Activated CD4-positive, alpha-beta T cell treated with anti-CD3 and anti-CD28 coated beads, Interleukin-2, amount 10 ng/mL, durations not matched to agents 7 days and 5 days (primary cell): ENCODE results near the gene DZANK1. TPM values are rescaled to one million over a fixed set of nuclear protein-coding genes. Genes with fewer than 3 reads are reported as not detected.
A peak's percentile ranks its signal among the peaks of the same experiment; 100 is the strongest.

Source experiments
- CTCF ChIA-PET: fragments of 350-600 bp; sonication (Branson Sonifier 250); formaldehyde crosslinking; loops from one replicate; lab custom pipeline; 2021; ENCODE audit warnings: antibody characterized with exemption; lab: Charles Lee
- POLR2A ChIA-PET: fragments of 350-600 bp; sonication (Branson Sonifier 250); formaldehyde crosslinking; loops from one replicate; lab custom pipeline; 2021; ENCODE audit warnings: antibody characterized with exemption; lab: Charles Lee
- DNase-seq: peaks from one replicate; pipeline ENCODE4 v3.0.0-alpha.2; 2020
- H3K27ac Mint-ChIP-seq: one replicate; pipeline ENCODE4 v1.8.0; 2021; ENCODE audit warnings: mild to moderate bottlenecking, moderate library complexity, mixed read lengths
- H3K27me3 Mint-ChIP-seq: one replicate; pipeline ENCODE4 v1.8.0; 2021; ENCODE audit warnings: mixed read lengths
- H3K36me3 Mint-ChIP-seq: one replicate; pipeline ENCODE4 v1.8.0; 2021; ENCODE audit warnings: low read depth, mixed read lengths
- H3K4me1 Mint-ChIP-seq: one replicate; pipeline ENCODE4 v1.8.0; 2021; ENCODE audit warnings: mixed read lengths
- H3K4me3 Mint-ChIP-seq: one replicate; pipeline ENCODE4 v1.8.0; 2021; ENCODE audit warnings: mild to moderate bottlenecking, moderate library complexity, mixed read lengths
- H3K9me3 Mint-ChIP-seq: one replicate; pipeline ENCODE4 v1.8.0; 2021; ENCODE audit warnings: mixed read lengths
- total RNA-seq, 2 experiments: library from RNA; stranded (reverse); gene quantifications; one replicate each; pipeline ENCODE4 v1.2.3, GENCODE V29; 2021

The DZANK1 gene
- total RNA-seq, 2 experiments from 2014 or later: 1.6 to 1.7 TPM

DNA sequence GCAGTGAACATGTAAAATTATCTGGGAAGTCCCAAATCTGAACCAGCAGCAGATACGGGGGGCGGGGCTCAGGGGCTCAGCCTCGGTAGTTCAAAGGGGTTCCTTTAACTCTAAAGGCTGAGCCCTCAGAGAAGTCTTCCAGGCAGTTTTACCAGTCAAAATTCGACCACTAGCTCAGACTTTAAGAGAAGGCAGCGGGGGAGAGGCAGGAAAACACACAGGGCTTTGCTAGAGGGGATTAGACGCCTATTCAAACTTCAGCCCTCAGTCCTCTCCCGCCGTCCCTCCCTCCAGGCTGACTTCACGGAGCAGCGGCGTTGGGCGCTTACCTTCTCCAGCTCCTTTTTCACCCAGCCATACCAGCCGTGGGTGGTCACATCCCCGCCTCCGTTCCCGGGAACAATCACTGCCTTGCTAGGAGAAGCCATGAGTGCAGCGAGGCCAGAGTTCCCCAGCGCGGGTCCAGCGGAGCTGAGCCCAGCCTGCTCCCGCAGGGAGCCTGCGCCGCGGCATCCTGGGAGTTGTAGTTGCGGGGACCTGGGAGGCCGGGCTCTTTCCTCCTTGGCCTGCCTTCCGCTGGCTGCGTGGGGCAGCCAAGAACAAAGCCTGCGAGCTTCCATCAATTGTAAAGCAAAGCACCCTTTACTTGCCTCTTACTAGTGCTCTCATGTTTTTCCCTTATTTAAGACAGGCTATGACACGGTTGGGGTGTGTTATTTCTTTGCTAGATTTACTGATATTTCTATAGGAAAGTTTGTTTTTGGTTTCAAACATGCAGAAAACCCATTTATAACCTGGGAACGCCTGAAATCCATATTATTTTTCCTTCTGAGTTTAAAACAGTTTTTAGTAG, 30.1 kb upstream of the DZANK1 start, which contains the start of gene RBBP9:
Gene RBBP9 (minus strand): TSS at position 486 of the 853 bp plus-strand sequence. CDS start 58 bp downstream, at position 428.
- ChIA-PET CTCF (interaction anchor here (0.8 to 3.9 kb wide), 10 partner anchors 10 to 32 kb away, joined by 3 to 29 read pairs (median 4); partner anchors contain the start of genes DZANK1, POLR3F and SEC23B), POLR2A (interaction anchor here (1.6 kb wide), 1 partner anchor 10 kb away, joined by 5 read pairs; the partner anchor contains the start of gene SEC23B)
- Mint-ChIP-seq H3K36me3 (peaks cover 8% of the 10 kb centered on the region), H3K27ac (peak within 1 kb of the TSS; percentile 85), H3K4me3 (peak within 1 kb of the TSS; percentile 88), H3K4me1 (peaks cover 26% of the 10 kb centered on the region), H3K27me3 (no peaks in the 10 kb centered on the region), H3K9me3 (no peaks in the 10 kb centered on the region)
- peak; percentile 71 for DNase-seq

DNA sequence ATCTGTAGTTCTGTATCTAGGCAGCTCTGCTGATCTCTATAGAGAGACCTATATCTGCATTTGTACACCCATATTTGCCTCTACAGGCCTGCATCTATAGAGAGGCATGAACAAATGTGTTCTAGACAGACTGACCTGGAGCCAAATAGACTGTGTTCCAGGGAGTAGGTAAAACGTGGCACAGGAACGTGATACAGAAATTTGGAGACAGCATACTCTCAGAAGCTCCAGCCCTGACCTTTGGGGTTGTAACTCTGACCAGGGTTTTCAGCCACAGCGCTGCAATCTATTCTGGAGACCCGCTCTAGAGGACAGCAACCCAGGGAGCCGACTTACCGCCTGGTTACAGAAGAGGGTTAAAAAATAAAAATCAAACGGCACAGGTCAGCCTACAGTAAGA, 29.2 kb upstream of the DZANK1 start:
- Mint-ChIP-seq H3K27ac (no peak overlapping the region), H3K9me3 (no peaks in the 10 kb centered on the region), H3K36me3 (peaks cover 10% of the 10 kb centered on the region), H3K4me3 (peak overlapping the region; percentile 88), H3K27me3 (no peaks in the 10 kb centered on the region), H3K4me1 (peaks cover 24% of the 10 kb centered on the region)
- no peak for DNase-seq
- ChIA-PET CTCF (interaction anchor here (0.8 to 3.9 kb wide), 6 partner anchors 10 to 31 kb away, joined by 3 to 29 read pairs (median 4); partner anchors contain the start of gene SEC23B), POLR2A (interaction anchor here (0.7 kb wide), 1 partner anchor 11 kb away, joined by 3 read pairs; no protein-coding TSS in a partner anchor)

DNA sequence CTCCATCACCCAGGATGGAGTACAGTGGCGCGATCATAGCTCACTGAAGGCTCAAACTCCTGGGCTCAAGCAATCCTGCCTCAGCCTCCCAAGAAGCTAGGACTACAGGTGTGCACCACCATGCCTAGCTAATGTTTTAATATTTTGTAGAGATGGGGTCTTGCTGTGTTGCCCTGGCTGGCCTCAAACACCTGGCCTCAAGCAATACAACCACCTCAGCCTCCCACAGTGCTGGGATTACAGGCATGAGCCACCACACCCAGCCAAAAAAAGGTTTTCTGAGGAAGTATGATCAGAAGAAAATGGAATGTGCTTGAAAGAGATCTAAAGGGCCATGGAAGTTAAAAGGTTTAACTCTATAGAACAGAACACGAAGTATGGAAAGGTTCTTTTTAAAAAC, 21.5 kb upstream of the DZANK1 start:
- no peak overlapping the region for H3K4me3 Mint-ChIP-seq

DNA sequence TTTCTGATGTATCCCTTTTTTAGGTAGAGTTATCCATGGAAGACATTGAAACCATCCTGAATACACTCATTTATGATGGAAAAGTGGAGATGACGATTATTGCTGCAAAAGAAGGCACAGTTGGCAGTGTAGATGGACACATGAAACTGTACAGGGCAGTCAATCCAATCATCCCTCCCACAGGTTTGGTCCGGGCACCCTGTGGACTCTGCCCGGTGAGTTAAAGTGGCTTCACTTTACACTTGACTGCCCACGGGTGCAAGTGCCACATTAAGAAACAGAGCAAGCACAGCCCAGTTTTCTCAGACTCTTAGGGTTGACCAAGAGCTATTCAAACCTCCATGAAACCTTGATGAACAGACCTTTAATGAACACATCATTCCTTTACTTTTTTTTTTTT, 14.8 kb upstream of the DZANK1 start:
- POLR2A ChIA-PET: no interaction called here
- CTCF ChIA-PET: interaction anchor here (0.8 kb wide), 1 partner anchor 16 kb away, joined by 3 read pairs; the partner anchor contains the start of gene RBBP9
- H3K27ac Mint-ChIP-seq: no peak overlapping the region
- H3K4me1 Mint-ChIP-seq: no peaks in the 10 kb centered on the region
- H3K27me3 Mint-ChIP-seq: no peaks in the 10 kb centered on the region
- no peak overlapping the region for H3K4me3 Mint-ChIP-seq
- no peak for DNase-seq
- H3K9me3 Mint-ChIP-seq: no peaks in the 10 kb centered on the region
- H3K36me3 Mint-ChIP-seq: peaks cover 32% of the 10 kb centered on the region

More for the DNA sequence above, 21.5 kb upstream of the DZANK1 start:
- Mint-ChIP-seq H3K27ac (no peak overlapping the region), H3K4me1 (peaks cover 2% of the 10 kb centered on the region), H3K9me3 (no peaks in the 10 kb centered on the region), H3K27me3 (no peaks in the 10 kb centered on the region), H3K36me3 (peaks cover 28% of the 10 kb centered on the region)
- POLR2A ChIA-PET: no interaction called here
- DNase-seq: no peak
- CTCF ChIA-PET: interaction anchor here (1.0 to 1.5 kb wide), 4 partner anchors 12 to 26 kb away, joined by 3 to 5 read pairs (median 4); partner anchors contain the start of gene SEC23B

DNA sequence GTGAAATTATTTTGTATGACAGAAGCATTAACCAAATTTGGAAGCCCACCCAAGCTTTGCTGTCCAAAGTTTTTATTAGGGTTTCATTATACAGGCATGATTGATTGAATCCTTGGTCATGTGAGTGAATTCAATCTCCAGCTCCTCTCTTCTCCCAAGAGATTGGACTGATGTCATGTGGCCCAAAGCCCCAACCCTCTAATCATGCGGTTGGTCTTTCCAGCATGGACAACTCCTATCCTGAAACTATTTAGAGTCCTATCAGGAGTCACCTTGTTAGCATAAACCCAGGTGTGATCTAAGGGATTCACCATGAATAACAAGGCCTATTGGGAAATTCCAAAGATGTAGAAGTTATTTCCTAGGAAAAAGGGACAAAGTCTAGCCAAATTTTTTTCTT, 11.0 kb upstream of the DZANK1 start:
- CTCF ChIA-PET: interaction anchor here (1.2 to 1.8 kb wide), 2 partner anchors 8 to 11 kb away, joined by 3 to 5 read pairs; no protein-coding TSS in a partner anchor
- peaks cover 31% of the 10 kb centered on the region for H3K36me3 Mint-ChIP-seq

DNA sequence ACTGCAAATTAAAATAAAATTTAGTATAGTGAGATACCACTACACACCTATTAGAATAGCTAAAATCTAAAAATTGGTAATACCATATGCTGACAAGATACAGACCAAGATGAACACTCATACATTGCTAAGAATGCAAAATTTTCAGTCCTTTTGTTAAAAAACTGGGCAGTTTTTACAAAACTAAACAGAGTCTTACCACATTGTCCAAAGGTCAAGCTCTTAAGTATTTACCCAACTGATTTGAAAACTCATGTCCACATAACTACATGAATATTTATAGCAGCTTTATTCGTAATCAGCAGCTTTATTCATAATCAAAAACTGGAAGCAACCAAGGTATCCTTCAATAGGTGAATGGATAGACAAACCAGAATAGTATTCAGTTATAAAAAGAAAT, 10.4 kb upstream of the DZANK1 start:
- H3K4me3 Mint-ChIP-seq: no peak overlapping the region
- CTCF ChIA-PET: interaction anchor here (1.2 kb wide), 1 partner anchor 12 kb away, joined by 3 read pairs; no protein-coding TSS in a partner anchor

More for the DNA sequence above, 11.0 kb upstream of the DZANK1 start:
- POLR2A ChIA-PET: no interaction called here
- no peak overlapping the region for H3K4me3 Mint-ChIP-seq
- no peaks in the 10 kb centered on the region for H3K27me3 Mint-ChIP-seq
- H3K27ac Mint-ChIP-seq: no peak overlapping the region
- H3K4me1 Mint-ChIP-seq: no peaks in the 10 kb centered on the region
- no peak for DNase-seq
- H3K9me3 Mint-ChIP-seq: no peaks in the 10 kb centered on the region

DNA sequence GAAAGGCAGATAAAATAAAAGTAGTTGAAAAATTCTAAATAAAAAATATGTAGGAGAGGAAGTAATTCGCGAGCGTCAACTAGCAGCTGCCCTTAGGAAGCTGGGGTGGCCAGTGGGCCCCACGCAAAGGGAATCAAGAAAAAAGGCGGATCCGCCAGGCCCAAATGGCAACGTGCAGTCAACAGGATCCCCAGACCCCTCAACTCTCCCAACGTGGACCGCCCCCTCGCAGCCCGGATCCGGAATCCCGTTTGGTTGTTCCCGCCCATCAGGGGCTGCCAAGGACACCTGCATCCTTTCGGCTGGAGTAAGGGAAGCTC, 296 bp downstream of the DZANK1 start:
- peaks cover 26% of the 10 kb centered on the region for H3K4me1 Mint-ChIP-seq
- no peak for DNase-seq
- H3K9me3 Mint-ChIP-seq: no peaks in the 10 kb centered on the region
- no peaks in the 10 kb centered on the region for H3K27me3 Mint-ChIP-seq
- POLR2A ChIA-PET: interaction anchor here (1.1 kb wide), 1 partner anchor 41 kb away, joined by 3 read pairs; no protein-coding TSS in a partner anchor
- CTCF ChIA-PET: interaction anchor here (0.7 to 1.3 kb wide), 2 partner anchors 31 to 178 kb away, joined by 3 to 6 read pairs; partner anchors contain the start of genes RBBP9 and ZNF133
- H3K4me3 Mint-ChIP-seq: peak overlapping the region; percentile 88
- H3K27ac Mint-ChIP-seq: peak overlapping the region; percentile 92
- peaks cover 6% of the 10 kb centered on the region for H3K36me3 Mint-ChIP-seq

More for the DNA sequence above, 10.4 kb upstream of the DZANK1 start:
- DNase-seq: no peak
- H3K36me3 Mint-ChIP-seq: peaks cover 27% of the 10 kb centered on the region
- H3K27me3 Mint-ChIP-seq: no peaks in the 10 kb centered on the region
- H3K9me3 Mint-ChIP-seq: no peaks in the 10 kb centered on the region
- no peak overlapping the region for H3K27ac Mint-ChIP-seq
- H3K4me1 Mint-ChIP-seq: no peaks in the 10 kb centered on the region
- POLR2A ChIA-PET: no interaction called here

DNA sequence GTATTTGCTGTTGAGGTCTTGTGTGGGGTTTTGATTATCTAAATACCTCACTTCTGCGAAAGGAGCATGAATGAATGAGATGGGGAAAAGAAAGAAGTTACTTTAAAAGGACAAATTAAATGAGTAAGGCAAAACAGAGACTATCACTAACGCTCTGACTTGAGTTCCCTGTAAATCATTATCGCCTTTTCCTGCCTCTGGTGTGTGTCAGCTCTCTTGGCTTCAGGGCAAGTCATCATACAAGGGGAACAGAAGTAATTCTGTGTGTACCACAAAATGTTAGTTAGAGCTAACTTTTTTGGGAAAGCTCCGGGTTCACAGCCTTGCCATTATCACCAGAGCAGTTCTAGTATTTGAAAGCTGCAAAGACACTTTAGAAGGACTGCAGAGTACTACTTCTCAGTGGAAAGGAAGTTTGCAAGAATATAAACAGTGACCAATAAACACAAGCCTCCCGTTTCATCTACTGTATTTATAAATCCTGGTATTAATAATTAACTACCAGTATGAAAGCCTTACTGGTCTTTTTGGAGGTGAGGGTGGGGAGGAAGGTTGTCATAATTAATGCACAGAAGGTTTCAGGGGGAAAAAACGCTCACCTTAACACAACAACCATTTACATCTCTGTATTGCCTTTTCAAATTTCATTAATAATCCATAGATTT, 1.2 kb downstream of the DZANK1 start:
- Mint-ChIP-seq H3K27ac (no peak overlapping the region), H3K4me3 (peak overlapping the region; percentile 88), H3K27me3 (no peaks in the 10 kb centered on the region), H3K9me3 (no peaks in the 10 kb centered on the region), H3K36me3 (peaks cover 3% of the 10 kb centered on the region), H3K4me1 (peaks cover 26% of the 10 kb centered on the region)
- DNase-seq: no peak
- POLR2A ChIA-PET: no interaction called here
- CTCF ChIA-PET: interaction anchor here (0.7 kb wide), 1 partner anchor 53 kb away, joined by 3 read pairs; no protein-coding TSS in a partner anchor

DNA sequence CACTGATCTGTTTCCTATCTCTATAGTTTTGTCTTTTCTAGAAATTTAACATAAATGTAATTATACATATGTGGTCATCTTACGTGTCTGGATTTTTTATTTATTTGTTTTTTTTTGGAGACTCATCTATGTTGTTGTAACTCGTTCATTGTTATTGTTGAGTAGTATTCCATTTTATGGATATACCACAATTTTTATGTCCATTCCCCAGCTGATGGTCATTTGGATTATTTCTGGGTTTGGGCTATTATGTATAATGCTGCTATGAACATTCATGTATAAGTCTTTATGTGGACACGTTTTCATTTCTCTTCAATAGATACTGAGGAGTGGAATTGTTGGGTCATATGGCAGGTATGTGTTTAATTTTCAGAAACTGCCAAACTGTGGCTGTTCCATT, 10.2 kb downstream of the DZANK1 start:
- H3K27me3 Mint-ChIP-seq: no peaks in the 10 kb centered on the region
- H3K27ac Mint-ChIP-seq: no peak overlapping the region
- ChIA-PET POLR2A (no interaction called here), CTCF (interaction anchor here (1.8 kb wide), 1 partner anchor 17 kb away, joined by 4 read pairs; no protein-coding TSS in a partner anchor)
- H3K4me1 Mint-ChIP-seq: no peaks in the 10 kb centered on the region
- no peak for DNase-seq
- H3K9me3 Mint-ChIP-seq: no peaks in the 10 kb centered on the region
- no peak overlapping the region for H3K4me3 Mint-ChIP-seq
- no peaks in the 10 kb centered on the region for H3K36me3 Mint-ChIP-seq

DNA sequence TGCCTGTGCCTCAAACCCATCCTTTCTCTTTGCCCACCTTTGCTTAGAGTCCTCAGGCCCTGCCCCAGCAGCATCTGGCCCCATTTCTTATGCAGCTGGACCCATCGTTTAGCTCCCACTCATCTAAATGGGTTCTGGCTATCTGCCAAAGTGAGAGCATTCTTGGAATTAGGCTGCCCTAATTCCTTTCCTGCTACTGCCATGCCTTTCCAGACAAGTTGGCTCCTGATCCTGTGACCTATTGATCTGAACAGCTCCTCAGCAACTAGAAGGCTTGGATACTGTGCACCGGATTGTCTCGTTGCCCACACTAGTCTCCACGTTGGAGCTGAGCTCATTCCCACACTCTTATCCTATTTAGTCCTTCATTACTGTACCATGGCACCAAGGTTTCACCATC, 22.9 kb downstream of the DZANK1 start:
- CTCF ChIA-PET: interaction anchor here (0.9 kb wide), 1 partner anchor 32 kb away, joined by 3 read pairs; no protein-coding TSS in a partner anchor
- no peak overlapping the region for H3K27ac Mint-ChIP-seq
- H3K4me1 Mint-ChIP-seq: no peaks in the 10 kb centered on the region
- H3K4me3 Mint-ChIP-seq: no peak overlapping the region
- H3K27me3 Mint-ChIP-seq: no peaks in the 10 kb centered on the region
- no peak for DNase-seq
- POLR2A ChIA-PET: interaction anchor here (0.6 kb wide), 1 partner anchor 478 kb away, joined by 4 read pairs; no protein-coding TSS in a partner anchor
- no peaks in the 10 kb centered on the region for H3K9me3 Mint-ChIP-seq
- H3K36me3 Mint-ChIP-seq: no peaks in the 10 kb centered on the region

DNA sequence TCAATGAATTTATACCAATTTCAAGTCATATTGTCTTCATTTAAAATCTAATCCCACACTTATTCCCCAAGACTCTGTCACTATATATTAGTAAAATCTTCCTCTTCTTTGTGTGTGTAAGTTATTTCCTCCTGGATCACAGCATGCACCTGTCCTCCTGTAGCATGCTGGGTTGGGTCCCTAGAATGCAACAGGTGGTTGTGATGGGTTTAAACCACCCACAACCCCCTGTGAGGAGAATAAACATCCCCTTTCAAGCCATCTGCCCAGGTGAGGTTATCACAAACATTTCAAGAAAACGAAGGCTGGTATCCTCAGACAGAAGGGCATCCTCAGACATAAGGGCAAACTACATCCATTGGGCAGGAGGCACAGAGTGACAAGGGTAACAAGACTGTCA, 26.4 kb downstream of the DZANK1 start:
- Mint-ChIP-seq H3K27ac (no peak overlapping the region), H3K4me3 (no peak overlapping the region), H3K27me3 (no peaks in the 10 kb centered on the region), H3K36me3 (no peaks in the 10 kb centered on the region), H3K9me3 (no peaks in the 10 kb centered on the region), H3K4me1 (peaks cover 6% of the 10 kb centered on the region)
- POLR2A ChIA-PET: no interaction called here
- CTCF ChIA-PET: interaction anchor here (1.6 kb wide), 1 partner anchor 17 kb away, joined by 4 read pairs; no protein-coding TSS in a partner anchor
- no peak for DNase-seq

DNA sequence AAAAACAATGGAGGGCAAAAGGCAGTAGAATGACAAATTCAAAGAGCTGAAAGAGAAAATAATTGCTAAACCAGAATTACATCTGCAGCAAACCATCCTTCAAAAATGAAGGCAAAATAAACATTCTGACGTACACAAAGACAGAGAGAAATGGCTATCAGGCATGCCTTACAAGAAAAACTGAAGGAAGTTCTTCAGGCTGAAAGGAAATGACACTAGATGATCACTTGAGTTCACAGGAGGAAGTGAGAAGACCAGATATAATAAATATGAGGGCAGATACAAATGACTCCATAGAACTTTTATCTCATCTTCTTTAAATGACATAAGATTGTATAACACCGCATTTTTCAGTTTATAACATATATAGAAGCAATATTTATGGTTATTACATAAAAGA, 30.0 kb downstream of the DZANK1 start:
- no peak overlapping the region for H3K27ac Mint-ChIP-seq
- no peaks in the 10 kb centered on the region for H3K9me3 Mint-ChIP-seq
- peaks cover 6% of the 10 kb centered on the region for H3K4me1 Mint-ChIP-seq
- no peaks in the 10 kb centered on the region for H3K36me3 Mint-ChIP-seq
- CTCF ChIA-PET: interaction anchor here (0.5 kb wide), 1 partner anchor 32 kb away, joined by 3 read pairs; no protein-coding TSS in a partner anchor
- H3K27me3 Mint-ChIP-seq: no peaks in the 10 kb centered on the region
- H3K4me3 Mint-ChIP-seq: no peak overlapping the region
- POLR2A ChIA-PET: no interaction called here
- no peak for DNase-seq
